GM21367 (cell line): ENCODE results near the gene TMEM178B.
"Not testable (repeated sequence)": the region's sequence is repeated elsewhere in the genome, so short reads cannot be mapped to it uniquely, and the experiment has no call there.

Experiments used
- ATAC-seq: cut with Tn5 transposase; IDR thresholded peaks from one replicate; pipeline ENCODE4 v1.9.1; 2021; ENCODE audit not compliant: unreplicated experiment

TMEM178B gene

GRCh38 chr7:141073641-141074161 is at the start of gene TMEM178B:
TSS of gene TMEM178B (plus strand) at chr7:141074064.
- no peak for ATAC-seq

GRCh38 chr7:141024668-141025067 is 49.2 kb upstream of the TMEM178B start:
- no peak for ATAC-seq

- no peak for ATAC-seq
Measured at GRCh38 chr7:141027043-141027442, 46.8 kb upstream of the TMEM178B start.

GRCh38 chr7:141028767-141029166 is 45.1 kb upstream of the TMEM178B start:
- ATAC-seq: no peak

- ATAC-seq: not testable (repeated sequence)
Measured at GRCh38 chr7:141032539-141033323, 41.1 kb upstream of the TMEM178B start.

GRCh38 chr7:141038100-141038499 is 35.8 kb upstream of the TMEM178B start:
- not testable (repeated sequence) for ATAC-seq

GRCh38 chr7:141039376-141039775 is 34.5 kb upstream of the TMEM178B start:
- ATAC-seq: no peak

GRCh38 chr7:141042222-141043193 is 31.4 kb upstream of the TMEM178B start:
- no peak for ATAC-seq

GRCh38 chr7:141043616-141044015 is 30.2 kb upstream of the TMEM178B start:
- no peak for ATAC-seq

- ATAC-seq: no peak
Measured at GRCh38 chr7:141045126-141045841, 28.6 kb upstream of the TMEM178B start.

- ATAC-seq: no peak
Measured at GRCh38 chr7:141045842-141046620, 27.8 kb upstream of the TMEM178B start.

- ATAC-seq: no peak
Measured at GRCh38 chr7:141053626-141054025, 20.2 kb upstream of the TMEM178B start.

- ATAC-seq: no peak
Measured at GRCh38 chr7:141055146-141055545, 18.7 kb upstream of the TMEM178B start.

GRCh38 chr7:141057788-141058187 is 16.1 kb upstream of the TMEM178B start:
- no peak for ATAC-seq

GRCh38 chr7:141067856-141068255 is 6.0 kb upstream of the TMEM178B start:
- not testable (repeated sequence) for ATAC-seq

GRCh38 chr7:141071260-141071854 is 2.5 kb upstream of the TMEM178B start:
- no peak for ATAC-seq

GRCh38 chr7:141071855-141072547 is 1.9 kb upstream of the TMEM178B start:
- ATAC-seq: no peak

- ATAC-seq: no peak
Measured at GRCh38 chr7:141072548-141073172, 1.2 kb upstream of the TMEM178B start.

GRCh38 chr7:141073173-141073640 is 657 bp upstream of the TMEM178B start:
- no peak for ATAC-seq
